ENCODE results near the gene FAM118A. TPM values are rescaled to one million over a fixed set of nuclear protein-coding genes. Genes with fewer than 3 reads are reported as not detected.

The FAM118A gene
- total and polyA plus RNA-seq, 2 of the 8 experiments (the other 6 are each of a cell fraction or from before 2014, with no cell fraction given): 8.5 to 18.6 TPM

GRCh38 chr22:45312856-45313255 is 3.1 kb downstream of the FAM118A start (continued):
- TF ChIP-seq ASH2L (IDR thresholded peaks at IDR 0.05; ENCODE audit: low read length): no peak
- TF ChIP-seq ATF3 (IDR thresholded peaks at IDR 0.05; ENCODE audit: insufficient read depth, low read depth, low read length): no peak
- TF ChIP-seq GTF2F1 (IDR thresholded peaks at IDR 0.05; ENCODE audit: borderline replicate concordance, low read depth, low read length): no peak
- no peak for TF ChIP-seq RNF2 (IDR thresholded peaks at IDR 0.05; ENCODE audit: borderline replicate concordance, low read depth, low read length, missing control alignments, poor library complexity, severe bottlenecking)
- TF ChIP-seq JUN (IDR thresholded peaks at IDR 0.05; ENCODE audit: low read depth, low read length): no peak
